Measurements from ENCODE around the gene MYO1H.
"Not testable (repeated sequence)": the region's sequence is repeated elsewhere in the genome, so short reads cannot be mapped to it uniquely, and the experiment has no call there.

Gene MYO1H, protein sequence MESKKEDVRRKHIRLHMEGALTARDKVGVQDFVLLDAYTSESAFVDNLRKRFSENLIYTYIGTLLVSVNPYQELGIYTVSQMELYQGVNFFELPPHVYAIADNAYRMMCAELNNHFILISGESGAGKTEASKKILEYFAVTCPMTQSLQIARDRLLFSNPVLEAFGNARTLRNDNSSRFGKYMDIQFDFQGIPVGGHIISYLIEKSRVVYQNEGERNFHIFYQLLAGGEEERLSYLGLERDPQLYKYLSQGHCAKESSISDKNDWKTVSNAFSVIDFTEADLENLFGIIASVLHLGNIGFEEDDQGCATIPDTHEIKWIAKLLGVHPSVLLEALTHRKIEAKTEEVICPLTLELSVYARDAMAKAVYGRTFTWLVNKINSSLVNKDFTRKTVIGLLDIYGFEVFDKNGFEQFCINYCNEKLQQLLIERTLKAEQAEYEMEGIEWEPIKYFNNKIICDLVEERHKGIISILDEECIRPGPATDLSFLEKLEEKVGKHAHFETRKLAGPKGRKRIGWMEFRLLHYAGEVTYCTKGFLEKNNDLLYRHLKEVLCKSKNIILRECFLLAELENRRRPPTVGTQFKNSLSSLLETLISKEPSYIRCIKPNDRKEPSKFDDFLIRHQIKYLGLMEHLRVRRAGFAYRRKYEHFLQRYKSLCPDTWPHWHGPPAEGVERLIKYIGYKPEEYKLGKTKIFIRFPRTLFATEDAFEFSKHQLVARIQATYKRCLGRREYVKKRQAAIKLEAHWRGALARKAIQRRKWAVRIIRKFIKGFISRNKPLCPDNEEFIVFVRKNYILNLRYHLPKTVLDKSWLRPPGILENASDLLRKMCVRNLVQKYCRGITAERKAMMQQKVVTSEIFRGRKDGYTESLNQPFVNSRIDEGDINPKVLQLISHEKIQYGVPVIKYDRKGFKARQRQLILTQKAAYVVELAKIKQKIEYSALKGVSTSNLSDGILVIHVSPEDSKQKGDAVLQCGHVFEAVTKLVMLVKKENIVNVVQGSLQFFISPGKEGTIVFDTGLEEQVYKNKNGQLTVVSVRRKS

GRCh38 chr12:109347589-109347988 is at the start of gene MYO1H:
Gene MYO1H, plus strand, starts transcription at chr12:109347900. Its CDS starts 61 bp downstream, at chr12:109347961.
- DNase-seq = no peak

DNA sequence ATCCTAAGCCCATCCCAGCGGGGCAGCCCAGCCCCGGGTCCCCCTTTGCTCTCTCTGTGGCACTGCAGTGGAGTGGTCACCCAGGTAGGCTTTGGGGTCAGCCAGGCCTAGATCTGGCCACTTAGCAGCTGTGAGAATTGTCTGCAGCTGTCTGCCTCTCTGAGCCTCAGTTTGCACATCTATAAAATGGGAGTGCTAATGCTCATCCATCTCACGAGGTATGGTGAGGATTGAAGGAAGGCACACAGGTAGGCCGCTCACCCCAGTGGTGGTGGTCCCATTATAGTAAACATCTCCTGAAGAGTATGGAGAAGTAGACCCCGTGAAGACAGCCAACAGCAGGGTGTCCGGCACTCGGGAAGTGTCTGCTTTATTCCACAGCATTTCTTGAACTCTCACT is 47.9 kb upstream of the MYO1H start:
- DNase-seq = no peak

- DNase-seq = no peak
These were observed 46.0 kb upstream of the MYO1H start for GRCh38 chr12:109301643-109302168.

DNA sequence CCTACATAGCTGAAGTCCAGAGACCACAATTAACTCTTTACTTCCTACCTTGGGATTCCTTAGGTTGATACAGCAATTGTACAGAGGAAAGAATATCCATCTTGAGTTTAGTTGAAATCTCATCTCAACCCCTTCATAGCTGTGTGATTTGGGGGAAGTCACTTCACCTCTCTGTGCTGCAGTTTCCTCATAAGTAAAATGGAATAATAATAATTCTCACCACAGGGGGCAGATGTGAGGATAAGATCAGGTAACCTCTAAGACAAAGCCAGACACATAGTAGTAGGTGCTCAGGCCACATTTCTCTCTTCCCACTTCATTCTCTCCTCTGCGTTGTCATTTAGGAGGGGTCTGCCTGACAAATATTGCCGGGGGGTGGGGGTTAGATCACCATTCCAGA is 45.3 kb upstream of the MYO1H start:
- no peak for DNase-seq

DNA sequence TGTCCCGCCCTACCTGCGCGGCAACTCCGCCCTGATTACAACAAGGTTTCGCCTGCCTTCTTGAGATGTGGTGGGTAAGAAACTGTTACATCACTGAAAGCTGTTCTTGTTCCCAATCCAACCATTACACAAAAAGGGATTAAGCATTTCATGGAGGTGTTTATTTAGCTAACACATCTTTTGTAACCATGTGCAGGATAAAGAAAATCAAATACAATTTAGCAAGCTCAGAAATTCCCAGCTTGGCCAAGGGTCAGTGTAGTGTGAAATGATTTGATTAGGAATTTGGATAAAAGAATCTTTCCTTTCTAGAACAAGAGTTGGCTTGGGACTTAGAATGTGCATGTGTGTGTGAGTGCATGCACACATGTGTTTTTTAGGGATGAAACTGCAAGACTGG is 44.9 kb upstream of the MYO1H start:
- no peak for DNase-seq

DNA sequence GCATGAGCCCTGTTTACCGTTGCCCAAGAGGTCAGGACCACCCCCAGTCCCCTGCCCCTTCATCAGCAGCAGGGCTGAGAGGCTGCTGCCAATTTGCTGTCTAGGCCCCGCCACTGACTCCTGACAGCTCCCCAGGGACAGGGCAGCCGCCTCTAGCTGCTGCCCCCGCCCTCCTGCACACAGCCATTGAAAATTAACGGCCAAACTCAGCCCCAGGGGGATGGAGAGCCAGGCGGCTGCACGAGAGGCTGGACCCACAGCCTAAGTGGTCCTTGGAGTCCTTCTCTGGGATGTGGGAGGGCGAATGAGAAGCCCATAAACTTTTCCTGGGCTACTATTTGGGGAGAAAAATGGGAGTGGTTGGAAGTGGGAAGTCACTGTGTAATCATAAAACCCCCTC is 43.2 kb upstream of the MYO1H start:
- no peak for DNase-seq

GRCh38 chr12:109305547-109305946 is 42.2 kb upstream of the MYO1H start:
- DNase-seq = no peak

GRCh38 chr12:109307051-109307450 is 40.6 kb upstream of the MYO1H start:
- DNase-seq = no peak

DNA sequence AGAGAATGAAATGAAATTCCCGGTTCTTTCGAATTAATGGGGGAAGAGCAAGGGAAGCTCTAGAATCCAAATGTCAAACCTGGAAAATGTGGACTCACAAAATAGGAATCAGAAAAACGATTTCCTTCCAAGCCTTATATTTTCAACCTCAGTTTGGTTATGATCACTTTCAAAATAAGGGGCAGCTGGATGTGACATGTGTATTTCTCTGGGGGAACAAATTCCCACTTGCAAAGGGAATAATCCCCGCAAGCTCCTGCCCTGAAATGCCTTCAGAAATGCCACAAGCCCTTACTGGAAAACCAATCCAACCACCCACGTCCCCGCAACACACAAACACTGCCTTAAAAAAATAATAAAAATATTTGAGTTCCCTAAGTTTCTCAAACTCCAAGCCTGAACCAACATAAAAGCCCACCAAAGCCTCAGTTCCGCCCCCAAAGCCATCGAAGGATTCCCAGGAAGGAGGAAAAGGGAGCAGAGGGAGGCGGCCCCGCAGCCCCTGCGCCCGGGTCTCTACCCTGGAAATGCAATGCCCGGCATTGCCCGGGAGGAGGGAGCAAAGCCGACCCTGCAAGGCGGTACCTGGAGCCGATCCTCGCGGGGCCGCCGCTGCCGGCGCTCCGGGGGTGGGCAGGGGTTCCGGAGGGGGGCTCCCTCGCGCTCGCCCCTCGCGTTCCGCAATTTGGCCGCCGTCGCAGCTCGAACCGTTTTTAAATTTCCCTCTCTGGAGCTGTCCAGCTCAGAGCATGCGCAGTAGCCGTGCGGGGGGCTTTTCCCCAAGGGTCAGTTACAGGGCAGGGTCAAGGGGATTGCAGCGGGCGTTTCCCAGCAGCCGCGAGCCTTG is 38.9 kb upstream of the MYO1H start, which contains the start of gene FOXN4:
Gene FOXN4 (minus strand): TSS at position 751 of the 847 bp plus-strand sequence. CDS start 963 bp downstream, outside the sequence.
- no peak for DNase-seq

DNA sequence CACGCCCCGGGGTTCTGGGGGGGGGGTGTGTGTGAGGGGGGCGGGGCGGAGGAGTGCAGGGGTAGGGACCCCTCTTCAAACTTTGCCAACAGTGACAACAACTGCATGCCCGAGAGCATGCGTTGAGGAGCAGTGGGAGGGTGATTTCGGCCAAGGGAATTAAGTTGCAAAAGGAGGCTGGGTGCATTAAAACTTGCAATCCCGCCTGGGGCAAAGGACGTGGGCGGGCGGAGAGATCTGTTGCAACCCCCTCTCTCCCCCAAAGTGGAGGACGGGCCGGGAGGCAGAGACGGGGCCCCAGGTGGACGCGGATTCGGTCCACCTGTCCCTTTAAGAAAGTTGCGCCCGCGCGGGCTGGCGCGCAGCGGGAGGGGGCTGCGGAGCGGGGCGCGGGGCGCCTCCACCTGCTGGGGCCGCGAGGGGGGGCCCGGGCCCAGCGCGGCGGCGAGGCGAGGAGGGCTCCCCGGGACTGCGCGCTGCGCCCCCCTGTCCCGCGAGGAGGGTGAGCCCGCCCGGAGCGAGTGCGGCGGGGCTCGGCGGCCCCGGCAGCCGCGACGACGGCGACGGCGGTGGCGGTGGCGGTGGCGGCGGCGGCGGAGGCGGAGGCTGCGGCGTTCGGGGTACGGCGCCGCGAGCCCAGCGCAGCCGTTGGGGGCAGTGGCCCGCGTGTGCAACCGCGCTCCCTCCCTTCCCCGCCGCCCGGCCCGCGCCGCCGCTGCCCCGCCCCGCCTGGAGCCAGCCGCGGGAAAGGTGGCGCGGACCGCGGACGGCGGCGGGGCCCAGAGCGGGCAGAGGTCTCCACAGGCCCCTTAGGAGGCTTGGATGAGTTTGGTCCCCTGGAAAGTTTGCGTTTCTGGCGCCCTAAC is 38.1 kb upstream of the MYO1H start:
- peak; percentile 17 for DNase-seq

DNA sequence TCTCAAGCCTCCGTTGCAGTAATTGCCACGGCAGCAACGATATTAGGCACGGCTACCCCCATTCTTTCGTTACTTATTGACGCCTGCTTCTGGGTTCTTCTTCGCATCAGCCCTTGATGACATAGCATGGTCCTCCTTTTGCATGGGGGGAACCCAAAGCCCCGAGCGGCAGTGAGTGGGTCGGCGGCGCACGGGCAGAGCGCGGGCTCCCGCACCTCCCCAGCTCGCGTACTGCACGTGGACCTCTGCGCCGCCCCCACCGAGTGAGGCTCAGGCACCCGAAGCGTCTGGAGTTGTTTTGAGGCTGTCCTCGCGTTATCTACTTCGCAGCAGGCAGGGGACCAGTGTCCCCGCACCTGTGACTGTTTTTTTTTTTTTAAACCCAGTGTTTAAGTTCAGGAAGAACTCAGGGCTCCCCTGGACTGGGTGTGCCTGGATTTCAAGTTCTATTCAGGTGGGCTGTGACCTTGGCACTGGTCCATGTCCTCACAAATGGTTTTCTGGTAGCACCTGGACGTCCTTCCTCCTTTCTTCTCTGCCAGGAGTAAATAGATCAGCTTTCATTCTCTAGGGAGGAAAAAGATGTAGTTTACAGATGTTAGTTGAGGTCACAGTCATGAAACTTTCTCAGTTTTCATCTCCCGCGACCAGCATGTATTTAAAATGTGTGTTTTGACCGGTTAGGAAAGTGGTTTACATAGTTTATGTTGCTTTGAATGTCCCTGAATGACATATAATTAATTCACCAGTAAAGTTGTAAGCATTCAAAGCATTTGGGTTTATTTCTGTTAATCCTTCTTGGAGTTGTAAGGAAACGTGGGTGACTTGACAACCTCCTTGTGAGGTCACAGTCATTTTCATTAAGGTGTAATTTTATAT is 37.2 kb upstream of the MYO1H start:
- DNase-seq = peak; percentile 32

- DNase-seq = not testable (repeated sequence)
These were observed 26.4 kb upstream of the MYO1H start for GRCh38 chr12:109321294-109321693.

DNA sequence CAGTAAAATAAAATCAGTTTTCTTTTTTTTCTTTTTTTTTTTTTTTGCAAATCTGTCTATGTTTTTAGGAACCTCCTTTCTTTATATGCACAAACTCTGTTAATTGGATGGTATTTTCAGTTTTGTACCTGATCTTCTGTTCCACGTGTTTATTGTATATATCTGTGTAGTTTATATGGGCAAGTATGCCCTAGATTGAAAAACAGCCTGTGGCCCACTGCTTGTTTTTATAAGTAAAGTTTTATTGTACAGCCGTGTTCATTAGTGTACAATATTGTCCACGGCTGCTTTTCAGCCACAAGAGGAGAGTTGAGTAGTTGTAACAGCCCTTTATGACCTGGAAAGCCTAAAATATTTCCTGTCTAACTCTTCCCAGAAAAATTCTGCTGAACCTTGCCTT is 18.7 kb upstream of the MYO1H start:
- no peak for DNase-seq

DNA sequence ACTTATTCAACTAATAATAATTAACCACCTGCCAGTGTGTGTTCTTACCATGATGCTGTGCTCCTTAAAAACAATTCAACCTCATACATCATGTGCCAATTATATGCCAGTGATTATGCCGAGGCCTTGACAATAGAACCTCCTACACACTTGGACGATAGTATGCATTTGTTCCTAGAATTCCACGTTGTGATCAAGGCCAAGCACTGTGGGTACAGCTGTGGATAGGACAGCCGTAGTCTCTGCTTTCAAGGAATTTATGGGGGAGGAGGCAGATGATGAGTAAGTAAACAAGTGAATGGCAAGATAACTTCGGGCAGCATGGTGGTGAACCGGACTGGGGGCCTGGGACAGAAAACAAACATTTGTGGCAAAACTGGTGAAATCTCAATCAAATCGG is 18.0 kb upstream of the MYO1H start:
- no peak for DNase-seq

GRCh38 chr12:109330282-109331230 is 17.1 kb upstream of the MYO1H start:
- DNase-seq = no peak

- no peak for DNase-seq
These were observed 16.3 kb upstream of the MYO1H start for GRCh38 chr12:109331301-109331952.

GRCh38 chr12:109334887-109335286 is 12.8 kb upstream of the MYO1H start:
- DNase-seq = no peak

DNA sequence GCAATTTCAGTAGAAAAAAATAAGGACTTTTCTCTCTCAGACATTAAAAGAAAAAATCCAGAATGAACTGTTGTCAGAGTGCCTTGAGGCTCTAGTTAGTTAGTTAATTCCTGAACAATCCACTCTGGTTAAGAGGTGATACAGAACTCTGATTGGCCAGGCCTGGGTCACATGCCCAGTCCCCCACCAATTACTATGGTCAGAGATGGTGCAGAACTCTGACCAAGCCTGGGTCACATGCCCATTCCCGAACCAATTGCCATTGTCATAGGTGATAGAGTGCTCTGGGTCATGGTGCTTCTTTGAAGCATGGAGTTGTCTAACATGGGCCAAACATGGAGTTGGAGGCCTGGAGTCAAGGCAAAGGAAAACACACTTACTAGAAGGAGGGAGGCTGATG is 11.1 kb upstream of the MYO1H start:
- no peak for DNase-seq
